ENCODE results near the gene CAPN5.

Gene CAPN5

DNA sequence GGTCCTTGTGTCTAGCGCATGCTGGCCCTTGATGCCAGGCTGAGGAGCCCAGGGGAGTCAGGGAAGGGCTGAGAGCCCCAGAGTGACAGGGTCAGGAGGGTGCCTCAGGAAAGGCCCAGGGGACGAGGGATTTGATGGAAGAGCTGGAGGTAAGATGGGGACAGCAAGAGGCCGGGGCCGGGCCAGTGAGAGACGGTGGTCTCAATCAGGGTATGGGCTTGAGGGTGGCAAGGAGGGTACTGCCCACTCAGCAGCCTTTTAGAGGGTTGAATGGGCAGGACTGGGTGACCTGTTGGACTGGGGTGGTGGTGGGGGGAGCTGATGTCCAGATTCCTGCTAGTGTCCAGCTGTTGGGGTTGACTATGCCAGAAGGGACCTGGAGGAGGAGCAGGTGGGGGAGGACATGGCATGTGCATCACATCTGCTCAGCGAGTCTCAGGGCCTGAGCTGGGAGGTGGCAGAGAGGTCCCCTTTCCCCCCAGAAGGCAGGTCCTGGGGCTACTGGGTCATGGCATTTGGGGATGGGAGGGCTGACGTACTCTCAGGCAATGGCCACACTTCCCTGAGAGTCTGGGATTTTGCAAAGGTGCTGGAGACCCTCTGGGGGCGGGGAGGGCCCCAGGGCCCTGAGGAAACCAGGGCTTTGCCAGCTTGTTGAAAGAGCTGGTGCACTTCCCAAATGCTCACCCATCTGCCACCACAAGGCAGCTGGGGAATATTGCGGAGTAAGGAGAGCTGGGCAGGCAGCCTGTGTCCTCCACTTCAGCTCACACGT, 79.7 kb downstream of the CAPN5 start:
- Histone ChIP-seq H3K27me3 (peaks cover 0 to 5% (median 0%) of the 10 kb centered on the region in 11 experiments; a peak in 1 of 22 replicates), H3K4me2 (peak overlapping the region in 10 of 11 experiments; percentile 13 to 98 (median 92); a peak in 19 of 22 replicates)

GRCh38 chr11:77147036-77147315, 80.2 kb downstream of the CAPN5 start:
- no peaks in the 10 kb centered on the region for H3K36me3 ChIP-seq
- peaks cover 63 to 83% (median 76%) of the 10 kb centered on the region in 10 experiments for H3K4me1 ChIP-seq
- peak overlapping the region in 1 of 11 experiments; percentile 50; a peak in 2 of 22 replicates for H3K27ac ChIP-seq
- H3K4me3 ChIP-seq, result no peak overlapping the region
- peaks cover 0 to 22% (median 0%) of the 10 kb centered on the region in 11 experiments; a peak in 8 of 22 replicates for H4K20me1 ChIP-seq
- no peaks in the 10 kb centered on the region for H3K9me3 ChIP-seq (replicated peaks in 1 of 11)
- H3K9ac ChIP-seq, result peak overlapping the region in 2 of 11 experiments; percentile 5 to 8; a peak in 1 of 22 replicates
- H3K4me2 ChIP-seq, result peak overlapping the region; percentile 13 to 98 (median 92); a peak in 21 of 22 replicates
- TF ChIP-seq Cebpa-rat (IDR thresholded peaks at IDR 0.05), result no peak
- H3K27me3 ChIP-seq, result peaks cover 0 to 5% (median 0%) of the 10 kb centered on the region in 11 experiments; a peak in 1 of 22 replicates

More for the DNA sequence above, 79.7 kb downstream of the CAPN5 start:
- H3K27ac ChIP-seq, result peak overlapping the region in 1 of 11 experiments; percentile 50; a peak in 2 of 22 replicates
- no peak overlapping the region for H3K4me3 ChIP-seq
- peak overlapping the region in 2 of 11 experiments; percentile 5 to 8; a peak in 1 of 22 replicates for H3K9ac ChIP-seq
- H3K36me3 ChIP-seq, result no peaks in the 10 kb centered on the region
- TF ChIP-seq Cebpa-rat (IDR thresholded peaks at IDR 0.05), result no peak
- H4K20me1 ChIP-seq, result peaks cover 0 to 22% (median 0%) of the 10 kb centered on the region in 11 experiments; a peak in 8 of 22 replicates
- H3K9me3 ChIP-seq (replicated peaks in 1 of 11), result no peaks in the 10 kb centered on the region
- peaks cover 60 to 83% (median 76%) of the 10 kb centered on the region in 10 experiments for H3K4me1 ChIP-seq

DNA sequence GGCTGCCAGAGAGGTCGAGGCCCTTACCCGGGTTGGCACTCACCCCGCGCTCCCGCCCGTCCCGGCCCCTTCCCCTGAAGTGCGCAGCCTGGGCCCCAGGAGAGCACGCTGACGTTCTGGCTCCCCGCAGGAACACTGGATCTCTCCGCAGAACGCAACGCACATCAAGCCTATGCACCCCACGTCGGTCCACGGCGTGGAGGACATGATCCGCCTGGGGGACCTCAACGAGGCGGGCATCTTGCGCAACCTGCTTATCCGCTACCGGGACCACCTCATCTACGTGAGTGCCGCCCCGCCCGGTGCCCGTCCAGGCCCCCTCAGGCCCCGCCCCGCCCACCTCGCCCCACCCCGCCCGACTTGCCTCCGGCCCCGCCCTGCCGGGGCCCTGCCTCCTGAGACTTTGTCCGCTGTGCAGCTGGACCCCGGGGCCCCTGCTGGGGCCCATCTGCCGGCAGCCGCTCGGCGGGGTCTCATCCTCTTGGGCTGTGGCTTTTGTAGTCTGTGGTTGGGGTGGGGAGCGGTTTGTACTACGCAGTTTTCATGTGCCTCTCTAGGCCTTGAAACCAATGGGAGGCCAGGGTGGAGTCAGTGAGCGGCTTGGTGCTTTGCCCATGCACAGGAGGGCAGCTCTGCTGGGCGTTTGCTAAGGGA, 81.0 kb downstream of the CAPN5 start:
- peaks cover 63 to 83% (median 76%) of the 10 kb centered on the region in 10 experiments for H3K4me1 ChIP-seq
- H3K4me2 ChIP-seq, result peak overlapping the region; percentile 76 to 99 (median 96)
- H3K36me3 ChIP-seq, result no peaks in the 10 kb centered on the region
- peak overlapping the region in 6 of 11 experiments; percentile 10 to 85 (median 36); a peak in 7 of 22 replicates for H3K27ac ChIP-seq
- peaks cover 0 to 5% (median 0%) of the 10 kb centered on the region in 11 experiments; a peak in 1 of 22 replicates for H3K27me3 ChIP-seq
- H3K4me3 ChIP-seq, result peak overlapping the region in 4 of 10 experiments; percentile 9 to 54 (median 34); a peak in 5 of 20 replicates
- TF ChIP-seq Cebpa-rat (IDR thresholded peaks at IDR 0.05), result peak in 3 of 11 experiments; percentile 21 to 44 (median 40); a peak in 2 of 22 replicates
- H3K9me3 ChIP-seq (replicated peaks in 1 of 11), result no peaks in the 10 kb centered on the region
- H4K20me1 ChIP-seq, result peaks cover 0 to 18% (median 1%) of the 10 kb centered on the region in 11 experiments; a peak in 9 of 22 replicates
- H3K9ac ChIP-seq, result peak overlapping the region in 5 of 11 experiments; percentile 17 to 67 (median 41); a peak in 7 of 22 replicates

DNA sequence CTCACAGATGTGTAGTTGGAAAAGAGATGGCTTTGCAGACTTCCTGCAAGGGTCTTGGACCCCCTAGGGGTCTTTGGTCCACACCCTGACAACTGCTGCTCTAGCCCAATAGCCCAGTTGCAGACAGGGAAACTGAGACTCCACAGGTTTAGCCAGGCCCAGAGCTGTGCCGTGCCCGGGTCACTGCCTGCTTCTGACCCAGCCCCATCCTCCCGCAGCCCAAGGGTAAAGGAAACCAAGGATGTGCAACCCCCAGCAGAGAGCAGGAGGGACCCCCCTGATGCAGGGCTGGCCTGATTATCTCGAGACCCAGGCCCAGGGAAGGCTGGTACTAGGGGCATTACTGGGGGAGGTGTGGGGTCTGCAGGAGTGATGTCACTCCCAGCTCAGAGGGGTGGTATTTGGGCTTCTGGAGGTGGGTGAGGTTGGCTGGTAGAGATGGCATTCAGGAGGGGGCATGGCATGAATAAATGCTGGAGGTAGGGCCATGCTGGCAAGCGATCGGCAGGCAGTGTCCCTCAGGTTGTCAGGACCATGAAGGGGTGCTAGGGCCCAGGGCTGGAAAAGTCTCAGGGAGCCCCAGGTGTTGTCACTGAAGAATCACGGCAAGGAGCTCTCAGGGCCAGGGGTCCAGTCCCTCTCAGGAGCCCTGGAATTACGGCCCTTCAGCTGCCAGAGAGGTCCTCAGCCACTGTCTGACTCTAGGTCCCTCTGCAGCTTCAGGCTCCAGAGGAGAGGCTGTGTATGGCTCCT, 82.4 kb downstream of the CAPN5 start:
- no peak for TF ChIP-seq Cebpa-rat (IDR thresholded peaks at IDR 0.05)
- Histone ChIP-seq H3K36me3 (no peaks in the 10 kb centered on the region), H3K27me3 (peaks cover 0 to 5% (median 0%) of the 10 kb centered on the region in 11 experiments; a peak in 1 of 22 replicates), H4K20me1 (peaks cover 0 to 18% (median 0%) of the 10 kb centered on the region in 11 experiments; a peak in 7 of 22 replicates), H3K4me1 (peaks cover 74 to 86% (median 79%) of the 10 kb centered on the region in 10 experiments), H3K9ac (peak overlapping the region in 3 of 11 experiments; percentile 18 to 30 (median 21); a peak in 2 of 22 replicates), H3K4me3 (no peak overlapping the region; a peak in 1 of 20 replicates), H3K27ac (peak overlapping the region in 2 of 11 experiments; percentile 30 to 85; a peak in 3 of 22 replicates), H3K4me2 (peak overlapping the region; percentile 86 to 99 (median 96)), H3K9me3 (replicated peaks in 1 of 11) (no peaks in the 10 kb centered on the region)

DNA sequence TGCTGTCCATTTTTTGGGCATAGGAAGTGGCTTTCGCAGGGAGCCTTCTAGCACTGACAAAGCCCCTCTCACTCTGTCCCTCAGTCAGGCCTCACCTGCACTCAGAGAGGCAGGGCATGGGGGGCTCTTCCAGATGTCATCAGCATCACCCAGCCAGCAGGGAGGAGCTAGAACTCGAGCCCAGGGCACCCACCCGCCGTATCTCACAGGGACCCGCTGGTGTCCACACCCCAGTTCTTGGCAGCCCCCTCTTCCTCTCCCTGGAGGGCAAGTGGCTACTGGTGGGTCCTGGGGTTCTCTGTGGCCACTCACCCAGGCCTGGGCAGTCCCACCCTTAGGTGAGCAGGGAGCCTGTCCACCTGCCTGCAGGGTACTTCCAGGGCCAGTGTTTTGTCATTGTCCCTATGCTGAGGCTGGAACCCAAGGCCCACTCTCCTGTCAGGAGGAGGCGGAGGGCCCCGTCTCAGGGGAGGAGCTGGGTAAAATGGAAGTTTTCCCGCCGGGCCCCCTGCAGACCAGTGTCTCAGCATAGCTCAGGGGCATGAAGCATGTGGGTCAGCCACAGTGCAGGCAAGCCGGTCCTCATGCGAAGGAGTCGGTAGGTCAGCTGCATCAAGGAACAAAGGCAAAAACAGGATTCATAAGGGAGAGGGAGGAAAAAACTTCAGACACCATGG, 83.1 kb downstream of the CAPN5 start:
- Histone ChIP-seq H3K4me1 (peaks cover 81 to 91% (median 86%) of the 10 kb centered on the region in 10 experiments), H3K27ac (peak overlapping the region in 2 of 11 experiments; percentile 84 to 85; a peak in 3 of 22 replicates), H3K36me3 (no peaks in the 10 kb centered on the region), H3K4me3 (no peak overlapping the region), H3K9ac (peak overlapping the region in 3 of 11 experiments; percentile 18 to 30 (median 24); a peak in 2 of 22 replicates), H3K27me3 (peaks cover 0 to 5% (median 0%) of the 10 kb centered on the region in 11 experiments; a peak in 1 of 22 replicates), H3K4me2 (peak overlapping the region; percentile 86 to 99 (median 96); a peak in 21 of 22 replicates), H3K9me3 (replicated peaks in 1 of 11) (no peaks in the 10 kb centered on the region), H4K20me1 (peaks cover 0 to 18% (median 0%) of the 10 kb centered on the region in 11 experiments; a peak in 7 of 22 replicates)
- no peak for TF ChIP-seq Cebpa-rat (IDR thresholded peaks at IDR 0.05)

- H3K27ac ChIP-seq, result peak overlapping the region; percentile 55 to 85 (median 71); a peak in 19 of 22 replicates
- peaks cover 0 to 16% (median 0%) of the 10 kb centered on the region in 11 experiments; a peak in 7 of 22 replicates for H4K20me1 ChIP-seq
- peak overlapping the region; percentile 86 to 99 (median 96) for H3K4me2 ChIP-seq
- H3K4me3 ChIP-seq, result no peak overlapping the region
- H3K9me3 ChIP-seq (replicated peaks in 1 of 11), result no peaks in the 10 kb centered on the region
- peaks cover 0 to 5% (median 0%) of the 10 kb centered on the region in 11 experiments; a peak in 1 of 22 replicates for H3K27me3 ChIP-seq
- H3K4me1 ChIP-seq, result peaks cover 91 to 99% (median 96%) of the 10 kb centered on the region in 10 experiments
- H3K36me3 ChIP-seq, result no peaks in the 10 kb centered on the region
- H3K9ac ChIP-seq, result peak overlapping the region in 6 of 11 experiments; percentile 46 to 72 (median 58); a peak in 5 of 22 replicates
- no peak for TF ChIP-seq Cebpa-rat (IDR thresholded peaks at IDR 0.05)
Observed at GRCh38 chr11:77150836-77151235, 84.1 kb downstream of the CAPN5 start.

- Histone ChIP-seq H3K4me1 (peaks cover 91 to 97% (median 93%) of the 10 kb centered on the region in 10 experiments), H3K4me2 (peak overlapping the region; percentile 86 to 99 (median 96)), H3K4me3 (peak overlapping the region in 2 of 10 experiments; percentile 31 to 38; a peak in 4 of 20 replicates), H3K27me3 (peaks cover 0 to 5% (median 0%) of the 10 kb centered on the region in 11 experiments; a peak in 1 of 22 replicates), H3K27ac (peak overlapping the region; percentile 56 to 85 (median 71); a peak in 21 of 22 replicates), H3K9me3 (replicated peaks in 1 of 11) (no peaks in the 10 kb centered on the region), H3K36me3 (no peaks in the 10 kb centered on the region), H3K9ac (peak overlapping the region; percentile 36 to 78 (median 62); a peak in 21 of 22 replicates), H4K20me1 (peaks cover 0 to 13% (median 0%) of the 10 kb centered on the region in 11 experiments; a peak in 7 of 22 replicates)
- no peak for TF ChIP-seq Cebpa-rat (IDR thresholded peaks at IDR 0.05)
Observed at GRCh38 chr11:77151804-77152509, 85.2 kb downstream of the CAPN5 start.
